CD4-positive, alpha-beta T cell treated with Interleukin-15 for 4 hours (primary cell): Measurements from ENCODE around the gene RBPJL.
A peak's percentile ranks its signal among the peaks of the same experiment; 100 is the strongest.
"Not testable (repeated sequence)": the region's sequence is repeated elsewhere in the genome, so short reads cannot be mapped to it uniquely, and the experiment has no call there.

ENCODE experiments used
- DNase-seq: peaks from one replicate; pipeline ENCODE4 v3.0.0-alpha.2; 2020; ENCODE audit warnings: low spot score

RBPJL gene

GRCh38 chr20:45342855-45343531 is 36.4 kb downstream of the RBPJL start:
- no peak for DNase-seq

DNA sequence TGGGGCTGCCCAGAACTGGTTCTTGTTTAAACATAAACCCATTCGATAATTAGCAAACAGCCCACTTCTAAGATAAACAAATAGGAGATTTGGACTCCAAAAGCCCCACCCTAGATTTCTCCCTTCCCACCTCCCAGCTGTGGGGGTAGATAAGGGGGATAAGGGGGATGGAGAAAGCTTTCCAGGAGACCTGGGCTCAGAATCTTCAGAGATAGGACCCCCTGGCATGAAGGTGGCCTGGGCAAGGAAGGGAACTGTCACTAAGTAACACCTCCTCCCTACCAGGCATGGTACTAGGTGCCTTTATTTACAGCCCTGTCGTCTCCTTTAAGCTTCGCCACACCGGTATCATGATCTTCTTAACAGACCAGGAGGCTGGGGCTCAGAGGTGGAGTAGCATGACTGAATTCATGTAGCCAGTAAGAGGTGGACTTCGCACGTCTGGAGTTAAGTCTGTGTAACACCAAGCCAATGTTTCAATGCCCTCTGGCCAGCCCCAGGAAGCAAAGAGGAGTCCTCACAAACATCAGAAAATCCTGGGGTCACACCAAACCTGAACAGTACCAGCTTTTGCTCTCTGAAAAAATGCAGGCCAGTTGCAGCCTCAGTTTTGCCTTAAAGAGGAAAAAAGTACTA is 37.0 kb downstream of the RBPJL start:
- no peak for DNase-seq

GRCh38 chr20:45344168-45344860 is 37.7 kb downstream of the RBPJL start:
- DNase-seq, result no peak

DNA sequence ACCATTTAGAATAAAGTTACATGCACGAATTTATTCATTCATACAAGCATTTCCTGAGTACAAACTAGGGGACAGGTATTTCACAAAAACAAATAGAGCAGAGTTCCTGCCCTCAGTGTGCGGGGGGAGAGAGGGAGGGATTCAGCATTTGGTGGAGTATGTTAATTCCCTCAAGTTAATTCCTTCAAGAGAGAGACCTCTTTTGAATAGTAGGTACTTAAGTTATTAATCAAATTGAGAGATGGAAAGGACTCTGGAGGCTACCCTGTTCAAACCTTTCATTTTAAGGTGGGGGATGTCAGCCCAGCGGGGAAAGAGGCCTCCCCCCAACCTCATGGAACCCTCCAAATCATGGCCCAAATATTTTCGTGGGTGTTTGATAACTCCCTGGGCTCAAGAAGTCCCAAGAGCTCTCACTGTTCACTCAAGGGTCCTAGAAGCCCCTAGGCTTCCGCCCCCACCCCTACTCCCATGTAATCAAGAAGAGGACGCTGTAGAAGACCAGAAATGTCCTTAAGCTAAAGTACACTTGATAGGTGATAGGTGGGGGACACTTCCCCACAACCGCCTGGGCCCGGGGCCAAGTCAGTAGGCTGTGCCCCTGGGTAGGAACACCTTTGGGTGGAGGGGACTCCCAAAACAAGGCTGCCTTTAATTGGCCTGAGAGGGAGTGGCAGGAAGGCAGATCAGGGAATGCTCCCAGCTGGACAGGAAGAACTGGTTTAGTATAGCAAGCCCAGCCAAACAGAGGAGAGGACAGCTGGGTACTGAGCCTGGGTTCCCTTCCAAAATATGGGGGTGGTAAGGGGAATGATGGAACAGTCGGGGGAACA is 38.7 kb downstream of the RBPJL start:
- DNase-seq, result no peak

DNA sequence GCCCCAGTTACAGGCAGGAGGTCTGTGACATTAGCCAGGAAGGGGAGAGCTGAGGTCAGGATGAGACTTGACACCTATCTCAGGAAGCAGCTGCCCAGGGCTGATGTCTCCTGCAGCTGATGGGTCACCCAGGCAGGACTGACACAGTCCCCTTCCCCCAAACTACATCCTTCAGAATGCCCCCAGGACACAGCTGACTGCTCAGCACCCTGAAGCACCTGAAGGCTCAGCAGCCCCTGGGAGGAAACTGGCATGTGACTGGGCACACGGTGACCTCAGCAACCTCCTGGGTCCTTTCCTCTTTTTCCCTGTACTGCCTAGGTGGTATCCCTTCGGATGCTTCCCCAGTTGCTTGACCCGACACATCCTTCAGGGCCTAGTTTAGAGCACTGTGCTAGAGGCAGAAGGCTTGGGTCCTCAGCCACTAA is 39.7 kb downstream of the RBPJL start:
- no peak for DNase-seq

- DNase-seq, result no peak
Observed at GRCh38 chr20:45346851-45347250, 40.2 kb downstream of the RBPJL start.

DNA sequence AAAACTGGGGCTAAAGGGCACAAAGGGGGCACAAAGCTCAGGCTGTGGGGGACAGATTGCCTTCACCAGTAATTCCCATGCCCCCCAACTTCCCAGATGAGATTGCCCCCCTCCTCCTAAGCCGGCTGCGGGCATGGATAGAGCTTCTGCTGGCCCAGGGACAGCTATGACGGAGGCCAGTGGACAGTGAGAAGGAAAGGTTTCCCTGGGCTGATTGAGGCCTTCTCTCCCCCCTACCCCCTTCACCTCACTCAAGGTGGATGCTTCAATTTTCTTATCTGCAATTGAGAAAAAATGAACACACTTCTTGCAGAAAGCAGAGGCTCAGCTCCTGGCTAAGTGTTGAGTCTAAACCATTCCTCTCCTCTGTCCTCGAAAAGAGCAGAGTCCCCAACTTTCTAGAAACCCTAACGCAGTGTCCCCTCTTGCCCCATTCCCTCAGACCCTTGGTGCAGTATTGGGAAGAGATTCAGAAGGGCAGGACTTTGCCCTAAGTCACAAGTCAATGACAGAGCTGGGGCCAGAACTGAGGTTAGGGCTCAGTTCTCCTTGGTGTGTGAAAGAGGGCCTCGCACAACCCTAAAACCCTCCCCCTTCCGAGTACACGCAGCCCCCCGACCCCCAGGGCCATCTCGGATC is 40.8 kb downstream of the RBPJL start:
- no peak for DNase-seq

DNA sequence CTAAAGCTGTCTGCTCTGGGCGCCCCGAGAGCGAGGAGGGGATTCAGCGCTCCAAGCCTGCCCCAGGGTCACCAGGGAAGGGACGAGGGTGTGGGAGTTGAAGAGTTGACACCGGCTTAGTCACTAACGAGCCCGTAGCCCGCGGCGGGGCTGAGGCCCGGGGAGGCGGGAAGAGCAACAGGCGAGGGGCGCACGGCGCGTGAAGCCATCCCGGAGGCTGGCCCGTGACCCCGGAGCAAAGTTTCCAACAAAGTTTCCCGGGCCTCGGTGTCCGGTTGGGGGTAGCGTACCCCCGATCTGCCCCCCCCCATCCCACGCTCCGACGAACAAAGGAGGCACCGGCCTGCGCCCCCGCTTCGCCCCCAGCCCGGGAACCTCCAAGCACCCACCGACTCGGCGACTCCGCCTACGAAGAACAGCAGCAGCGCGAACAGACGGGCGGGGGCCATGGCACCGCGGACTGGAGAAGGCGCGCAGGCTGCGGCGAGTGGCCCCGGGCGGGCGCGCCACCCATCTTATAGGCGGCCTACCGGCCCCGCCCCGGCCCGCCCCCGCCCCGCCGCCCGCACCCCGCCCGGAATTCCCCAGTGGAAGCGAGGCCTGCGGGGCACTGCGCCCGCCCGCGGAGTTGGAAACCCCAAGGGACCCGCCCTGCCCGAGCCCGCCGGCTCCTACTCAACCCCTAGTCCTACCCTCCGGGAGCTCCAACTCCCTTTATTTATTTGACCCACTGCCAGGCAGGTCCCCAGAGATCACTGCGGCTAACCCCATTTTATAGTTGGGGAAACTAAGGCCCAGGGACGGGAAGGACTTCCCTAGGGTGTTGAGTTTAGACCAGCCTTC is 41.5 kb downstream of the RBPJL start, which contains the start of gene SDC4:
SDC4 (minus strand) TSS at position 489 of the 843 bp plus-strand sequence; CDS start at position 449, 40 bp downstream.
- DNase-seq, result peak; percentile 58

DNA sequence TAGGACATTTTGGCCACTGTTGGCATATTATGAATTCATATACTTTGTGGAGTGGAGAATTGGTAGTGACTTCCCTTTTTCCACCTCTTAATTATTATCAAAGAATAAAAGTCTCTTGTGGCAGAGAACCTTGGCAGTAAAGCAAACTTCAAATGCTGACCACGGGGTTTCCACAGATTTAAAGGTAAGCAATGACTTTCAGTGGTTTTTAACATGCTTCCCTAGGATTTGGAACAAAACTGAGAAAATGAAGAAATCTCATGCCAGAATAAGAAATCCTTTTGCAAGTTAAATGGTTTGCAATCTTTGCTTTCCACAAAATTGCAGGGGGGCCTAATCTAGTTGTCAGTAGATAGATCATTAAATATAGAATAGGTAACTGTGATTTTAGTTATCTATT is 43.6 kb downstream of the RBPJL start:
- no peak for DNase-seq

DNA sequence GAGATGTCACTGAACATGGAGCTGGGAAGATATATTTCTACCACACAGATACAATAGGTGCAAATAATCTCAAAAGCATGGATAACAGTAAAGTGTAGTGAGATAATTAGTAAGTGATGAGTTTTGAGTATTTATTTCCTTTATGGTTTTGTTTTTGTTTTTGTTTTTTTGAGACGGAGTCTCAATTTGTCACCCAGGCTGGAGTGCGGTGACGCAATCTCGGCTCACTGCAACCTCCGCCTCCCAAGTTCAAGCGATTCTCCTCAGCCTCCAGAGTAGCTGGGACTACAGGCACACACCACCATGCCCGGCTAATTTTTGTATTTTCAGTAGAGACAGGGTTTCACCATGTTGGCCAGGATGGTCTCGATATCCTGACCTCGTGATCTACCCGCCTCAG is 44.2 kb downstream of the RBPJL start:
- not testable (repeated sequence) for DNase-seq

DNA sequence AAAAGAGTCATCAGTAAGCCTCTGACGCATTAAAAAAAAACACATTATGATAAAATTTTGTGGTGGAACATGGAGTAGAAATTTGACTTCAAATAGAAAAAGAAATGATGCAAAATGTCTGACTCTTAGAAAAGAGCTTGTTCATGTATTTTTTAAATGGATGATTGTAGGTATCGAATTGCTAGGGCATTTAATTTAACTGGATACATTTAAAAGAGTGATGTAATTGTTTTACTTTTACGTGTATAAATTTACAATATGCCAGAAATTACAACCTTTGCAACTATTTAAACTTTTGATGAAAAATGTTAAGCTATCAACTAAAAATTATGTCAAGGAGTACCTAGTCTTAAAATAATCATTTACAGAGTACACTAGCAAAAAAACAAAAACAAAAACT is 46.1 kb downstream of the RBPJL start:
- DNase-seq, result no peak

DNA sequence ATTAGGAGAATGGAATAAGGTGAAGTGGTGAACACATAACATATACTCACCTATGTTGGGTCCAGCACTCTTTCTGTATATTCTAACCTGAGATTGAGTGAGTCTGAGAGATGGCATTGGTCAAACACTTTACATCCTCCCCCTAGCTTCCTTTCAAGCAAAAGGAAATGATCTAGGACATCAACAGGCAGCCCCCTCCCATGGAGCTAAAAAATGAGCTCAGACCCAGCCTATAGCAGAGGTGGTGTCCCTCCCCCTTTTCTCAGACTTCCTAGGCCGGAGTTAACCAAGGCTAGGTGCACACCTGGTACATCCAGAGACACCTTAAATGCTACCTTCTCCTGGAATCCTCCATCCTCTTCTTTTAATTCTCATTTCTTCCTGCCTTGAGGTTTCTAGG is 47.1 kb downstream of the RBPJL start:
- no peak for DNase-seq

- no peak for DNase-seq
Observed at GRCh38 chr20:45354423-45355208, 48.0 kb downstream of the RBPJL start.

DNA sequence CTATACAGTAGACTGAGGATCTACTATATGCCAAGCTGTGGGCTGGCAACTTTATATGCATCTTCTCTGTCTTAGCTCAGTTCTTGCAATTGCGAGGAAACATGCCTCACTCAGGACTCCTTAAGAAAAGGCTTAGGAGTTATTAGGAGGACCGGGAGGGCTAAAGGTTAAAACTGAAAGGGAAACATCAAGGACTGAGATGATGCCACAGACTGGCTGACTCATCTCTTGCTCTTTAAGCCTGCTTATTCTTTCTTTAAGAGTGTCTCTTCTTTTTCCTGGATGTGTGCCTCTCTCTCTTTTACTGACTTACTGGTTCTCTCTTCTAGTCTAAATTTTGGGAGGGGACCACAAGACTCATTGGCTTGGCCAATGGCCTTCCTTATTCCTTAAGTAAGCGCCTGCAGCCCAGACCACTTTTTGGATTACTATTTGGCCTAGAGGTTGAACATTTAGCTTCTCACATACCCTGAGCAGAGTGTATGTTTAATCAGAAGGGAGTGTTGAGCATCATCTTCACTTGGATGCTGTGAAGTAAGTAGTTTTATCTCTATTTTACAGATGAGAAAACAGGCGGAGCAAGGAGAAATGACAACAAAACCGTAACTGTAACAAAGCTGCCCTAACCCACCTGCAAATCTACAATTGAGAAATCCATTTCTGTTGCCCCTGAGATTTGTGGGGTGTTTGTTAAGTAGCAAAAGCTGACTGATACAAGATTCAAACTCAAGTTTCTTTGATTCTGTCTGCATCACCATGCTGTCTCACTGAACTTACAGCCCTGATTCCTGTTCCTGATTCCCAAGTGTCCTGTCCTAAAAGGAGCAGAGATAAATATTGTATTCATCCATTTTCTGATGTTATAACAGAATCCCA is 48.8 kb downstream of the RBPJL start:
- DNase-seq, result peak; percentile 27

GRCh38 chr20:45358282-45359068 is 51.8 kb downstream of the RBPJL start:
- DNase-seq, result no peak

DNA sequence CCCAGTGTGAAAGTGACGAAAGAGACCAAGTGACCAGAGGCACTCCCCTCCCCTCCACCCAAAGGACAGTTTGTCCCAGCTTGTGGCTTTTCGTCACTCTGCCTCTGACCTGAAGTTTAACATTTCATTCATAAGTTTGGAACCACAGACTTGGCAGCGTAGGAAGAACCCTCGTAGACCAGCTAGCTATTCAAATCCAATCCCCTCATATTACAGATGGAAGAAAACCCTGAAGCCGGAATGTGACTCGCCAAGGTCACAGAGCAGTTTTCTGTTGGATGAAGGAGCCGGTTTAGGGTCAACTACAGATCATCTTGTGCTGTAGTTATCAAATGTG is 52.4 kb downstream of the RBPJL start:
- no peak for DNase-seq

DNA sequence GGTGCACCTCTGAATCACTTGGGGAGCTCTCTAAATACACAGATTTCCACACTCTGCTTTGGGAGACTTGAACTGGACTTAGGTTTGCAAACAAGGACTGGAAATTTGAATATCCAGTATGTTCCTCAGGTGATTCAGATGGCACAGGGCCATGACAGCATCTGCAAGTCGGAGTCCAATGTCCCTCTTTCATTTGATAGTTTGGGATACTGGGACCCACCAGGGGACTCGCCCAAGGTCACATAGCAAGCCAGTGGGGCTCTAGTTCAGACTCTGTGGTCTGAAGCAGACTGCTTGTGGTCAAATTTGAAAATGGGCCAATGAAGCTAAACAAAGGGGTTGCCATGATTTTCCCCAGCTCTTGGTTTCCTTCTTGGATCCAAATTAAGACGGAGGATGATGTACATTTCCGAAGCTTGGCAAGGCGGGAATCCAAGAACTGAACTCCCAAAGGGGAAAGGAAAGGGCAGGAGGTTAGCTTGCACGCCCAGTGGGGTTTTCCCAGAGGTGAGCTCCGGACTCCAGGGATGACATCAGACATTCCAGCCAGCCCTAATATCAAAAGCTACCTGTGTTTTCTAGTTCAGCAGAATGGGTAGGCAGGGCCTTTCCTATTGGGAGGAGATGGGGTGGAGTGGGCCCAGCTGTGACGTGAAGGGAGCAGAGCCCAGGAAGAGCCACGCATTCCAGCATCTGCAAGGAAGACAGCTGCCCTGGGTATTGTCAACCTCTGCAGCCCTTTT is 52.9 kb downstream of the RBPJL start:
- no peak for DNase-seq

GRCh38 chr20:45361793-45362192 is 55.2 kb downstream of the RBPJL start:
- no peak for DNase-seq
